H1 (cell line): ENCODE data around the gene ANKRD62. TPM values are rescaled to one million over a fixed set of nuclear protein-coding genes. Genes with fewer than 3 reads are reported as not detected.

ENCODE experiments used
- polyA plus RNA-seq, 7 experiments: library from polyadenylated mRNA; depleted of rRNA in 3 of 7; stranded (reverse) in 5 of 7; unstranded in 2 of 7; fragments of >200 nt in 5 of 7; fragments of 200-250 nt in 2 of 7; gene quantifications; 1 replicate in 5 of 7; 2 replicates in 1 of 7; 4 replicates in 1 of 7; pipeline versions ENCODE4 v1.2.1 to v1.2.3, GENCODE V29; 2011 to 2013; ENCODE audit warnings: missing spikeins in 2 of 7, mixed read lengths in 2 of 7
- small RNA-seq: library from polyadenylated mRNA; stranded (forward); fragments of <200 nt; extraction: miRNeasy Mini kit (QIAGEN cat#:217004); gene quantifications from one replicate; pipeline ENCODE3, GENCODE V24; 2013; ENCODE audit not compliant: insufficient read depth
- total RNA-seq: library from RNA; stranded (reverse); fragmentation: NEBNext Ultra II Directional; extraction: Animal tissue kit (Norgen Biotek cat#: 25700); gene quantifications from 2 replicates; pipeline ENCODE4 v1.2.1, GENCODE V29; 2021

Gene ANKRD62
- total and polyA plus RNA-seq, 2 of the 8 experiments (the other 6 are each of a cell fraction or from before 2014, with no cell fraction given): not detected

Small RNA genes lying within 50 kb of the gene (small RNA-seq; reads per million reads assigned to genes)
- not detected for gene RNU6-324P

Other genes starting within 250 kb of the ANKRD62 start
- 42.8 and 43.2 TPM in 2 replicates for gene CHMP1B, start 242.4 kb upstream of the ANKRD62 start, total RNA-seq
- gene CHMP1B, start 242.4 kb upstream of the ANKRD62 start, polyA plus RNA-seq (2011; rRNA removed): 30.5 and 32.3 TPM in 2 replicates
- 20.9 and 22.1 TPM in 2 replicates for gene MPPE1, start 185.5 kb upstream of the ANKRD62 start, total RNA-seq
- gene MPPE1, start 185.5 kb upstream of the ANKRD62 start, polyA plus RNA-seq (2011; rRNA removed): 13.1 and 13.7 TPM in 2 replicates
- 135 and 140 TPM in 2 replicates for gene IMPA2, start 112.3 kb upstream of the ANKRD62 start, total RNA-seq
- gene IMPA2, start 112.3 kb upstream of the ANKRD62 start, polyA plus RNA-seq (2011; rRNA removed): 102 and 146 TPM in 2 replicates
- gene CIDEA, start 160.5 kb downstream of the ANKRD62 start, total RNA-seq: not detected in 2 replicates
- 0.06 TPM in 1 of 2 replicates, not detected in the other for gene CIDEA, start 160.5 kb downstream of the ANKRD62 start, polyA plus RNA-seq (2011; rRNA removed)
- gene TUBB6, start 214.4 kb downstream of the ANKRD62 start, total RNA-seq: 126 and 128 TPM in 2 replicates
- 223 and 288 TPM in 2 replicates for gene TUBB6, start 214.4 kb downstream of the ANKRD62 start, polyA plus RNA-seq (2011; rRNA removed)